Panc1 (cell line): ENCODE data around the gene ANKMY1. TPM values are rescaled to one million over a fixed set of nuclear protein-coding genes. Genes with fewer than 3 reads are reported as not detected.

Source experiments
- ATAC-seq: fragments of 200-7000 bp; cut with Tn5 transposase; 2 replicates; pipeline ENCODE4 v1.9.1; 2020; ENCODE audit warnings: mild to moderate bottlenecking, moderate library complexity
- BruUV-seq: library from RNA; stranded (reverse); fragments of 400-500 nt; replicated peaks from 2 replicates; lab custom pipeline; 2021; lab: Mats Ljungman, UMichigan
- CTCF ChIA-PET: fragments of 300-600 bp; sonication (Branson Sonifier 250); formaldehyde crosslinking; loops from one replicate; lab custom pipeline; 2022; ENCODE audit warnings: antibody characterized with exemption; lab: Charles Lee
- POLR2A ChIA-PET: fragments of 300-600 bp; sonication (Branson Sonifier 250); formaldehyde crosslinking; loops from one replicate; lab custom pipeline; 2022; ENCODE audit warnings: antibody characterized with exemption; lab: Charles Lee
- DNase-seq: peaks from one replicate; pipeline ENCODE4 v3.0.0-alpha.2; 2010; ENCODE audit warnings: low read depth, low spot score
- H3K27ac ChIP-seq: 2 replicates; pipeline ENCODE4 v1.5.1; 2011; ENCODE audit warnings: mild to moderate bottlenecking, low read length, inconsistent platforms
- H3K27me3 ChIP-seq: fragments of 200-500 bp; sonication (Bioruptor generic); 2 replicates; pipeline ENCODE4 v1.6.0; 2014; ENCODE audit warnings: low read length, inconsistent platforms; ENCODE audit not compliant: control insufficient read depth, insufficient read depth
- H3K36me3 ChIP-seq: fragments of 200-500 bp; sonication (Bioruptor generic); 2 replicates; pipeline ENCODE4 v1.5.1; 2014; ENCODE audit warnings: inconsistent platforms, mild to moderate bottlenecking, low read length, moderate library complexity; ENCODE audit not compliant: control insufficient read depth, insufficient read depth
- H3K4me1 ChIP-seq: 2 replicates; pipeline ENCODE4 v1.5.1; 2011; ENCODE audit warnings: inconsistent platforms, mild to moderate bottlenecking, low read length, moderate library complexity; ENCODE audit not compliant: control insufficient read depth, insufficient read depth
- H3K4me3 ChIP-seq, 2 experiments: 2 replicates each; pipeline ENCODE4 v1.5.1; 2011 to 2012; ENCODE audit warnings: low read depth in 2 of 2, low read length in 2 of 2, mild to moderate bottlenecking in 2 of 2, inconsistent platforms in 1 of 2, moderate library complexity in 1 of 2
- H3K9me3 ChIP-seq: fragments of 200-500 bp; sonication (Bioruptor generic); 2 replicates; pipeline ENCODE4 v1.5.1; 2014; ENCODE audit warnings: low read depth, mild to moderate bottlenecking, inconsistent platforms, low read length, moderate library complexity; ENCODE audit not compliant: control insufficient read depth, insufficient read depth
- CTCF ChIP-seq: fragments of 450-650 bp; IDR thresholded peaks from 2 replicates; pipeline ENCODE4 v1.5.1; 2017; ENCODE audit warnings: mild to moderate bottlenecking
- POLR2AphosphoS5 ChIP-seq: IDR thresholded peaks from 2 replicates; pipeline ENCODE4 v1.6.1; 2012; ENCODE audit warnings: mild to moderate bottlenecking, low read depth, low read length, moderate library complexity
- REST ChIP-seq, 2 experiments: IDR thresholded peaks; 2 replicates each; pipeline ENCODE4 v1.6.1; 2011 to 2012; ENCODE audit warnings: low read depth in 2 of 2, control low read depth in 1 of 2, low read length in 1 of 2, mild to moderate bottlenecking in 1 of 2, moderate library complexity in 1 of 2; ENCODE audit not compliant: insufficient read depth in 1 of 2
- SIN3A ChIP-seq: IDR thresholded peaks from 2 replicates; pipeline ENCODE4 v1.6.1; 2012; ENCODE audit warnings: low read depth, mild to moderate bottlenecking, low read length, moderate library complexity, borderline replicate concordance; ENCODE audit not compliant: insufficient read depth
- TCF7L2 ChIP-seq: IDR thresholded peaks from 2 replicates; pipeline ENCODE4 v1.6.1; 2011; ENCODE audit warnings: mild to moderate bottlenecking, low read depth, low read length, inconsistent platforms
- in situ Hi-C: cut with HindIII; loops from 2 replicates; pipeline ENCODE4 v1.10.0; 2016; ENCODE audit warnings: low sequenced_read_pairs, low pct_unique_long_range_greater_than_20kb
- intact Hi-C: fragments of 100-400 bp; cut with micrococcal nuclease; formaldehyde crosslinking; loops from one replicate; pipeline ENCODE4 v1.10.0; 2022; ENCODE audit not compliant: unreplicated experiment
- total RNA-seq: library from RNA; stranded (reverse); gene quantifications from one replicate; pipeline ENCODE4 v1.2.1, GENCODE V29; 2021; ENCODE audit not compliant: unreplicated experiment

The ANKMY1 gene
- total RNA-seq, 1 experiment from 2014 or later, result 19.5 TPM

- peak; percentile 8; the same call in 1 of the 2 replicates for ATAC-seq
- POLR2A ChIA-PET, result no interaction called here
- Histone ChIP-seq H3K36me3 (no peaks in the 10 kb centered on the region; the same call in 1 of the 2 replicates), H3K9me3 (peaks cover 6% of the 10 kb centered on the region; the same call in 1 of the 2 replicates), H3K4me1 (no peaks in the 10 kb centered on the region), H3K27me3 (no peaks in the 10 kb centered on the region), H3K27ac (no peak overlapping the region), H3K4me3 (no peak overlapping the region)
- CTCF ChIA-PET, result no interaction called here
- in situ Hi-C loops (no loop called here), intact Hi-C loops (no loop called here)
- no peak for DNase-seq
- no TSS peak for BruUV-seq
- TF ChIP-seq SIN3A (no peak), CTCF (no peak), POLR2AphosphoS5 (0 out of 2 replicates have a peak, but pooled peaks have one; percentile 11)
These were observed 89.2 kb downstream of the ANKMY1 start for GRCh38 chr2:240468303-240469238.

GRCh38 chr2:240467659-240468302 is 90.0 kb downstream of the ANKMY1 start:
- intact Hi-C loops, result no loop called here
- Histone ChIP-seq H3K4me1 (no peaks in the 10 kb centered on the region), H3K27me3 (no peaks in the 10 kb centered on the region), H3K27ac (no peak overlapping the region), H3K36me3 (no peaks in the 10 kb centered on the region; the same call in 1 of the 2 replicates), H3K4me3 (no peak overlapping the region), H3K9me3 (no peaks in the 10 kb centered on the region)
- no peak for DNase-seq
- TF ChIP-seq REST (IDR thresholded peaks at IDR 0.05; ENCODE audit: insufficient read depth in 1 of 2, low read depth in 2 of 2, low read length in 1 of 2) (no peak), TCF7L2 (no peak), POLR2AphosphoS5 (no peak), CTCF (no peak), SIN3A (no peak)
- ATAC-seq, result peak; percentile 33; the same call in 1 of the 2 replicates
- TSS peak; percentile 80 for BruUV-seq
- in situ Hi-C loops, result no loop called here
- CTCF ChIA-PET, result no interaction called here
- POLR2A ChIA-PET, result no interaction called here
